ENCODE measurements around the gene PSORS1C2.

DNA sequence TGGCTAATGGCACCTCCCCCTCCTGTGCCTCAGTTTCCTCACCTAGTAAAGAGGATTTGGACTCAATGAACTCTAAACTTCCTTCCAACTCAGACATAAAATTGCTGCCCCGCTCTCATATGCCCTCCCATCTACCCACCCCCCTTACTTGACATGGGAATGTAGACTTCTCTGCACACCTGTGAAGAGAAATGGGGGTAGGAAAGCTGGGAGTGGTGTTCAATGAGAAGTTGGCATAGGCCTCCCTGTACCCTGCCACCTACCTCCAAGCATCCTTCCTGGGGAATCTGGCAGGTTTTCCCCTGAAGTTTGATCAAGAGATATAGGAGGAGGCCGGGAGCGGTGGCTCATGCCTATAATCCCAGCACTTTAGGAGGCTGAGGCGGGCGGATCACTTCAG lies 35.5 kb upstream of the PSORS1C2 start:
- TF ChIP-seq, protein P1, sequence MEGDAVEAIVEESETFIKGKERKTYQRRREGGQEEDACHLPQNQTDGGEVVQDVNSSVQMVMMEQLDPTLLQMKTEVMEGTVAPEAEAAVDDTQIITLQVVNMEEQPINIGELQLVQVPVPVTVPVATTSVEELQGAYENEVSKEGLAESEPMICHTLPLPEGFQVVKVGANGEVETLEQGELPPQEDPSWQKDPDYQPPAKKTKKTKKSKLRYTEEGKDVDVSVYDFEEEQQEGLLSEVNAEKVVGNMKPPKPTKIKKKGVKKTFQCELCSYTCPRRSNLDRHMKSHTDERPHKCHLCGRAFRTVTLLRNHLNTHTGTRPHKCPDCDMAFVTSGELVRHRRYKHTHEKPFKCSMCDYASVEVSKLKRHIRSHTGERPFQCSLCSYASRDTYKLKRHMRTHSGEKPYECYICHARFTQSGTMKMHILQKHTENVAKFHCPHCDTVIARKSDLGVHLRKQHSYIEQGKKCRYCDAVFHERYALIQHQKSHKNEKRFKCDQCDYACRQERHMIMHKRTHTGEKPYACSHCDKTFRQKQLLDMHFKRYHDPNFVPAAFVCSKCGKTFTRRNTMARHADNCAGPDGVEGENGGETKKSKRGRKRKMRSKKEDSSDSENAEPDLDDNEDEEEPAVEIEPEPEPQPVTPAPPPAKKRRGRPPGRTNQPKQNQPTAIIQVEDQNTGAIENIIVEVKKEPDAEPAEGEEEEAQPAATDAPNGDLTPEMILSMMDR (IDR thresholded peaks at IDR 0.05): no peak
- TF ChIP-seq POLR2A (IDR thresholded peaks at IDR 0.05): no peak

Data from body of pancreas (tissue), 4 donors.